HG03175 (cell line): ENCODE results near the gene ABCC4.

ENCODE experiments used
- ATAC-seq: cut with Tn5 transposase; IDR thresholded peaks from one replicate; pipeline ENCODE4 v1.9.1; 2021; ENCODE audit warnings: mild to moderate bottlenecking, moderate library complexity; ENCODE audit not compliant: unreplicated experiment

ABCC4 gene, protein sequence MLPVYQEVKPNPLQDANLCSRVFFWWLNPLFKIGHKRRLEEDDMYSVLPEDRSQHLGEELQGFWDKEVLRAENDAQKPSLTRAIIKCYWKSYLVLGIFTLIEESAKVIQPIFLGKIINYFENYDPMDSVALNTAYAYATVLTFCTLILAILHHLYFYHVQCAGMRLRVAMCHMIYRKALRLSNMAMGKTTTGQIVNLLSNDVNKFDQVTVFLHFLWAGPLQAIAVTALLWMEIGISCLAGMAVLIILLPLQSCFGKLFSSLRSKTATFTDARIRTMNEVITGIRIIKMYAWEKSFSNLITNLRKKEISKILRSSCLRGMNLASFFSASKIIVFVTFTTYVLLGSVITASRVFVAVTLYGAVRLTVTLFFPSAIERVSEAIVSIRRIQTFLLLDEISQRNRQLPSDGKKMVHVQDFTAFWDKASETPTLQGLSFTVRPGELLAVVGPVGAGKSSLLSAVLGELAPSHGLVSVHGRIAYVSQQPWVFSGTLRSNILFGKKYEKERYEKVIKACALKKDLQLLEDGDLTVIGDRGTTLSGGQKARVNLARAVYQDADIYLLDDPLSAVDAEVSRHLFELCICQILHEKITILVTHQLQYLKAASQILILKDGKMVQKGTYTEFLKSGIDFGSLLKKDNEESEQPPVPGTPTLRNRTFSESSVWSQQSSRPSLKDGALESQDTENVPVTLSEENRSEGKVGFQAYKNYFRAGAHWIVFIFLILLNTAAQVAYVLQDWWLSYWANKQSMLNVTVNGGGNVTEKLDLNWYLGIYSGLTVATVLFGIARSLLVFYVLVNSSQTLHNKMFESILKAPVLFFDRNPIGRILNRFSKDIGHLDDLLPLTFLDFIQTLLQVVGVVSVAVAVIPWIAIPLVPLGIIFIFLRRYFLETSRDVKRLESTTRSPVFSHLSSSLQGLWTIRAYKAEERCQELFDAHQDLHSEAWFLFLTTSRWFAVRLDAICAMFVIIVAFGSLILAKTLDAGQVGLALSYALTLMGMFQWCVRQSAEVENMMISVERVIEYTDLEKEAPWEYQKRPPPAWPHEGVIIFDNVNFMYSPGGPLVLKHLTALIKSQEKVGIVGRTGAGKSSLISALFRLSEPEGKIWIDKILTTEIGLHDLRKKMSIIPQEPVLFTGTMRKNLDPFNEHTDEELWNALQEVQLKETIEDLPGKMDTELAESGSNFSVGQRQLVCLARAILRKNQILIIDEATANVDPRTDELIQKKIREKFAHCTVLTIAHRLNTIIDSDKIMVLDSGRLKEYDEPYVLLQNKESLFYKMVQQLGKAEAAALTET (N-terminal part only)

DNA sequence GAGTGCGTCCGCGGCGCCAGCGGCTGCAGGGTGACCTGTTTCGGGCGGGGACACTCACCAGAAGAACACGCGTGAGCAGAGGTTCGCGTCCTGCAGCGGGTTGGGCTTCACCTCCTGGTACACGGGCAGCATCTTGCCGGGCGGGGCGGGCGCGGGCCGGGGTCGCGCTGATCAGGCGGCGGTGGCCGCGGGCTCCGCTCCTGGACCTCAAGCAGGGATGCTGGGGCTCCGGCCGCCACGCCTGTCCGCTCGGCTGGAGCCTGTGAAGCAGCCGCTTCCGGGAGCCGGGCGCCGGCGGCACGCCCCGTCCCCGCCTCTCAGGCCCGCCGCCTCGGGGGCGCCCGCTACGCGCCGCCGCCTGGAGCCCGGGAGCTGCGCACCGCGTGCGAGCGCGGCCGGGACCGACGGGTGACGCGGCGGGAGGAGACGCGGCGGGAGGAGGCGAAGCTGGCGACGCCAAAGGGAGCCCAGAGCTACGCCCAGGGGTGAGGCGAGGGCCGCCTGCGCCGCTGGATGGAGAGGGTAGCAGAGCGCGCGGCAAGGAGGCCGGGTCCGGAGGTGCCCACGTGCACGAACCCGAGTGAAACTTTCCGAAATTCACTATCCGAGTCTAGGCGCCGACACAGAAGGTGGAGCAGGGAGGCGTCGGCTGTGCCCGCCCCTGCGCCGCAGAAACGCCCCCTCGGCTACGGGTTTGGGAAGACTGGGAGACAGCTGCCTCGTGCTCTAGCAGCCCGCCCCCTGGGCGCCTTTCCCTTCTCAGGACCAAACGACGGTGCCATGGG is at the start of gene ABCC4:
Gene ABCC4, minus strand, starts transcription at position 269 of the 785 bp plus-strand sequence. Its CDS starts 137 bp downstream, at position 132.
- ATAC-seq: peak; percentile 85

DNA sequence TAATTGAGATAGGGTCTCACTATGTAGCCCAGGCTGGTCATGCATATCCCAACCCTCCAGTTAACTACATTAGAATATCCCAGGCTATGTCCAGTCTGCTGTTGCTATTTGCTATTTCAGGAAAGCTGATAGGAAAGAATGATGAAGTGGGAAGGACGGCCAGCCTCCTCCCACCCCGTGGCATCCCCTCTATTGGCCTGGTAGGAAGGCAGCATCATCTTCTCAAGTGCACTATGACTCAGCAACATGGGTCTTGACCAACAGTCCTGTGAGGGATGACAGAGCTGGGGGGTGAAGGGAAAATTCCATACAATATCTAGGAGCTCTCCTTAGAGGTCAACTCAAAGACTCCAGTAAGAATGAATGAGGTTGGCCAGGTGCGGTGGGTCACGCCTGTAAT is 48.0 kb upstream of the ABCC4 start:
- no peak for ATAC-seq

- ATAC-seq: no peak
Observed at GRCh38 chr13:95343944-95344343, 42.7 kb upstream of the ABCC4 start.

GRCh38 chr13:95341441-95341840 is 40.2 kb upstream of the ABCC4 start:
- no peak for ATAC-seq

DNA sequence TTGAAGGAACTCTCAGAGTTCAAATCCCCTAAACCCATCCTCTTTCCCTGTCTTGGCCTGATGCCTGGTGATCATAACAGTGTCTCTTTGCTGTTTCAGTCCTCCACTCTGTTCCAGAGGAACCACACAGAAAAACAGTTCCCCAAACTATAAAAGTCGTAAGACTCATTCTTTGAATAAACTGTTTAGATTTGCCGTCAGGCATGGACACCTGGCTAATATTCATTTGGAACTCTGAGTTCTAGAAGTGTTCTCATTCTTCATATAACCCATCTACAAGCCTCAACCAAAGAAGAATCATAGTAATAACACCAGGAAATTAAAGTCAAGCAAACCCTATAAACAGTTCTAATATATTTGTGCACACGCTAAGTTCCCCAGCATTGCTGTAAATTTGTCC is 37.7 kb upstream of the ABCC4 start:
- no peak for ATAC-seq

GRCh38 chr13:95337597-95337996 is 36.3 kb upstream of the ABCC4 start:
- no peak for ATAC-seq

DNA sequence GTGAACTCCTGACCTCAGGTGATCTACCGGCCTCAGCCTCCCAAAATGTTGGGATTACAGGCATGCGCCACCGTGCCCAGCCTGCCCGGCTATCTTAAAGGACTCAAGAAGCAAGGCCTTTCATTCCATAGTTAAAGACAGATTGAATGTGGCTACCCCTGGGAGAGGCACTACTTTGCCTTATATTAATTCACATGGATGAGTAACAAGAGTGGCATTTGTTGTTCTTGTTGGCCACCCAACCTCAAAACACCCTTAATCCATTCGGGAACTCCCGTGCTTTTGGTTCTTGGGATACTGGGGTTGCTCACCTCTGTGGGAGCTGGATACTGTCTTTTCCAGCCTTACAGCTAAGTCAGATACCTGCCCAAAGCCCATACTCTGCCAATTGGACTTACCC is 34.4 kb upstream of the ABCC4 start:
- ATAC-seq: no peak

- no peak for ATAC-seq
Observed at GRCh38 chr13:95328386-95328785, 27.1 kb upstream of the ABCC4 start.

DNA sequence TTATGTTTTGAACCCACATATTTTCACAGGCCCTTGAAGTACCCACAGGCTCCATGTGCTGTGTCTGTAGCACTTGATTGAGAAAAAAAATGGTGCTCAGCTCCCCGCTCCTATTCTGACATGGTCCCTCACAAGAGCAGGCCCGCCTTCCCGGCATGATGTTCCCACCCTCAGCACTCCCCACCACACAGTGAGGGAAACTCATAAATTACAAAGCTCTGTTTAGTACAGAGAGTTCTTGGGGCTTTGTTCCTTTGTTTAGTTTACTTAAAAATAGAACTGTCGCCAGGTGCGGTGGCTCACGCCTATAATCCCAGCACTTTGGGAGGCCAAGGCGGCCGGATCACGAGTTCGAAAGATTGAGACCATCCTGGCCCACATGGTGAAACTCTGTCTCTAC is 25.9 kb upstream of the ABCC4 start:
- no peak for ATAC-seq

- ATAC-seq: no peak
Observed at GRCh38 chr13:95326695-95327094, 25.4 kb upstream of the ABCC4 start.

GRCh38 chr13:95325485-95325884 is 24.2 kb upstream of the ABCC4 start:
- ATAC-seq: no peak

DNA sequence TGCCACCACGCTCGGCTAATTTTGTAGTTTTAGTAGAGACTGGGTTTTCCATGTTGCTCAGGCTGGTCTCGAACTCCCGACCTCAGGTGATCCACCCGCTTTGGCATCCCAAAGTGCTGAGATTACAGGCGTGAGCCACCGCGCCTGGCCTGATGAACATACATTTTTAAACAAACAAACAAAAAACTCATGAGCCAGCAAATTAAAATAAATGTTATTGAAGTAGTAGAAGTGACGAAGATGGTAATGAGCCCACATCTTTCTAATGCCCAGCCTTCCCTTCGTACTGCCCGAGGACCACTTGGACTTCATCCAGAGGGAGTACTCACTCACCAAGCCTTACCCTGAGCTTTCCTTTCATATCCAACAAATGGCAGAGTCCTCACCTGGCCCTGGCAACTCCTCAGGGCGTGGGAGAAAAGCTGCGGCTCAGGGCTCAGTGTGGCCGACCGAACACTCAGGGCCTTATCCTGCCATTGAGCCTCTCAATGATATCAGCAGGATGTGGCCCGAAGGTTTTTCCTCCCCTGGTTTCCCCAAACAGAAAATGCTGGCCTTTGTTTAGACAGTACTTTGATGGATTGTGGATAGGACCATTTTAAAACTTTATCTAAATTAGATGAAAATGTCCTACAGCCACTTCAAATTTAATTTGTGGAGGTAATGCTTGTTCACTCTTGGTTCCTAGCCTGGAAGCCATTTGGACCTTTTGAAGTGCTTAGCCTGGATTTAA is 22.8 kb upstream of the ABCC4 start:
- no peak for ATAC-seq

GRCh38 chr13:95319551-95320274 is 18.5 kb upstream of the ABCC4 start:
- ATAC-seq: no peak

GRCh38 chr13:95317039-95317989 is 16.1 kb upstream of the ABCC4 start:
- no peak for ATAC-seq

DNA sequence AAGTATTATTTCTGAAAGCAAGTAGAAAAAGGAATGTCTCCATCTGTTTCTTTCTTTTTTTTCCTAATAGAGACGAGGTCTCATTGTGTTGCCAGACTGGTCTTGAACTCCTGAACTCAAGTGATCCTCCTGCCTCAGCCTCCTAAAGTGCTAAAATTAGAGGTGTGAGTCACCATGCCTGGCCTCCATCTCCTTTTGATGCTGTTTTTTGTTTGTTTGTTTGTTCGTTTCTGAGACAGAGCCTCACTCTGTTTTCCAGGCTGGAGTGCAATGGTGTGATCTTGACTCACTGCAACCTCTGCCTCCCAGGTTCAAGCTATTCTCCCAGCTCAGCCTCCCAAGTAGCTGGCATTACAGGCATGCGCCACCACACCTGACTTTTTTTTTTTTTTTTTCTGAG is 14.5 kb upstream of the ABCC4 start:
- no peak for ATAC-seq

DNA sequence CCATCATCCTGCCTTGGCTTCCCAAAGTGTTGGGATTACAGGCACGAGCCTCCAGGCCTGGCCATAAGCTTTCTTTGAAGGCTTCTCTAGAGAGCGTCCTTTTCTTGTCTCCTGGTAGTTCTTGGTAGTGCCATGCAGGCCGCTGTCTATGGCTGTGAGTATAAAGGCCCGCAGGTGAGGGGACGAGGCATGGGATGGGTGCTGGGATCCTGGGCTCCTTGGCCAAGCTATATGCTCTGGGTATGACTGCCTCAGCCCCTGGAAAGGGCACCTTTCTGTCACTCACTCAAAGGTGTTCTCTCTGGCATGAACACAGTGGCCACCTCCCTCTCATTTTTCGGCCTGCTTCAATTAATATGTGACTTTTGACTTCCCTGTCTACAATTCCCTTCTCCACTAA is 6.3 kb upstream of the ABCC4 start:
- ATAC-seq: no peak

DNA sequence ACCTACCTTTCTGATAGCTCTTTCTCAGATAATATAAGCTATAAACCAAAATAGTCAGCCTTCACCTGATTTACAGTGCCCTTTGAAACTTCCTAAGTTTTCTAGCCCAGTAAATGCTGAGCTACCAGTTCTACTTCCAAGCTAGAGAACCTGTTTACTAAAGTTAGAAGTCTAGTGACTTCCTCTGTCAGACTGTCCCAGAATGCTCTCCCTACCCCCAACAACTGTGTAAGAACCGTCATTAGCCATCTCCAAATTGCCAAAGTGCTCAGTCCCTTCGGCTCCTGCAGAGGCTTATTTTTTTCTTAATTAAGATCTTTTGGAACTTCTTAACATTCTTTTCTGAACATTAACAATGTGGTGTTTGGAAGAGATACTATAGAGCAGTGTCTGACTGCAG is 3.2 kb upstream of the ABCC4 start:
- no peak for ATAC-seq

DNA sequence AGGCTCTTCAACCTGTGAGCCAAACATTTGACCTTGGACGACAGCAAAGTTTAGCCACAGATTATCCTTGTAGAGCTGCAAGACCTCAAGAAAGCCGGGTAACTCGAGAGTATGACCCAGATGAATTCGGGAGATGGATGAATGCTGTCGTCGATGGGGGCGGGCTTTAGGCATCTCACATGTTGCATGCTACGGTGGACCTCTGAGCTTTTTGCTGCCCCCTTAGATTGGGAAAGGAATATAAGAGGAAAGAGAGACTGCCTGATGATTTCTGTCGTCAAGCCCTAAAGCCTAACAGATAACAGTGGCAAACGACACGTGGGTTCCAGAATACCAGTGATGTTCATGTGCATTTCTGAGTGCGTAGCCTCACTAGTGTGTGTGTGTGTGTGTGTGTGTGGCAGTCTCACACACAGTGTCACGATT is 730 bp upstream of the ABCC4 start:
- no peak for ATAC-seq
